Neuron (in vitro differentiated cells): Measurements from ENCODE around the gene AGTR1.
"Not testable (repeated sequence)": the region's sequence is repeated elsewhere in the genome, so short reads cannot be mapped to it uniquely, and the experiment has no call there.

Experiments used
- H2AFZ ChIP-seq: one replicate; pipeline ENCODE4 v1.6.1; 2013; ENCODE audit warnings: low read depth, mild to moderate bottlenecking, inconsistent platforms, low read length, moderate library complexity
- H3K27me3 ChIP-seq: one replicate; pipeline ENCODE4 v1.6.1; 2013; ENCODE audit warnings: low read length; ENCODE audit not compliant: insufficient read depth
- H3K36me3 ChIP-seq: one replicate; pipeline ENCODE4 v1.6.1; 2013; ENCODE audit warnings: low read length; ENCODE audit not compliant: insufficient read depth
- H3K4me1 ChIP-seq: one replicate; pipeline ENCODE4 v1.6.1; 2013; ENCODE audit warnings: low read length; ENCODE audit not compliant: insufficient read depth
- H3K4me3 ChIP-seq: 2 replicates; pipeline ENCODE4 v1.5.1; 2013; ENCODE audit warnings: mild to moderate bottlenecking, low read length, moderate library complexity
- H3K9me3 ChIP-seq: one replicate; pipeline ENCODE4 v1.6.1; 2013; ENCODE audit warnings: low read length

AGTR1 gene

GRCh38 chr3:148786159-148786558 lies 88.5 kb downstream of the AGTR1 start:
- H3K36me3 ChIP-seq, H3K4me3 ChIP-seq, H3K27me3 ChIP-seq, H3K9me3 ChIP-seq, H2AFZ ChIP-seq: not testable (repeated sequence)
- H3K4me1 ChIP-seq: peaks cover 29% of the 10 kb centered on the region

DNA sequence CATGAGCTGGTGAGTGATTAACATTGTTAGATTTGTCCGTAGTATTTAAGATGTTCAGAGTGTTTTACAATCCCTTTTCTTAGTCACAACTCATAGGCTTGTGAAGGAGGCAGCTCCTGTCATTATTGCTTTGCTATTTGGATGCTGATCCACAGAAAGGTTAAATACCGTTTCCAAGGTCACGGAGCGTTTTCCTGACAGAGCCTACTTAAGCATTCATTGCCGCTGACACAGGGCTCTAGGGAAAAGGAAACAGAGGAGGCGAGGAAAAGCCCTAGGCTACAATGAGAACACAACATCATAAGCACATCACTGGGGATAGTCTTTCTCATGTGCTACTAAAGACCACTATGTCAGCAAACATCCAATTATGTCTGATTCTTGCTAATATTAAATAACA lies 91.4 kb downstream of the AGTR1 start:
- H3K9me3 ChIP-seq: peaks cover 3% of the 10 kb centered on the region
- H3K4me3 ChIP-seq: peak overlapping the region; percentile 17
- peak overlapping the region; percentile 6 for H2AFZ ChIP-seq
- no peaks in the 10 kb centered on the region for H3K36me3 ChIP-seq
- H3K4me1 ChIP-seq: peaks cover 48% of the 10 kb centered on the region
- H3K27me3 ChIP-seq: no peaks in the 10 kb centered on the region

GRCh38 chr3:148789906-148790305 lies 92.2 kb downstream of the AGTR1 start:
- no peak overlapping the region for H3K4me3 ChIP-seq
- H2AFZ ChIP-seq: no peak overlapping the region
- H3K27me3 ChIP-seq: no peaks in the 10 kb centered on the region
- H3K9me3 ChIP-seq: peaks cover 3% of the 10 kb centered on the region
- H3K4me1 ChIP-seq: peaks cover 54% of the 10 kb centered on the region
- H3K36me3 ChIP-seq: no peaks in the 10 kb centered on the region

DNA sequence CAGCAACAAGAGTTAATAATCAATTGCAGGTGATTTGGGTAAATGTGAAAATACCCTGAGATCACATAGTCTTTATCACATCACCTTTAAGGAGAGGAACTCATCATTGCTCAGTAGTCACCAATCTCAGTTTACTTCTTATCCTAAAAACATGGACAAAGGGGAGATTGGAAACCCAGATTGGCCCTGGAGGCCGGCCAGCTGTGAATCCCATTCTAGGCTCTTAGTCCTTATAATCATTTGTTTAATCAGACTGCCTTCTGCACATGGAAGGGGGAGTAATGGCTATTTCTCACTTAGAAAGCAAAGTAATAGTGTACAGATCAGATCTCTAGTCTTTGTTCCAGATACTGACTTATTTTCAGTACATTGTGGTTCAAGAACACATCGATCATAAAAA lies 92.7 kb downstream of the AGTR1 start:
- peaks cover 3% of the 10 kb centered on the region for H3K9me3 ChIP-seq
- H3K27me3 ChIP-seq: no peaks in the 10 kb centered on the region
- H3K4me1 ChIP-seq: peaks cover 54% of the 10 kb centered on the region
- H3K4me3 ChIP-seq: no peak overlapping the region
- H2AFZ ChIP-seq: peak overlapping the region; percentile 68
- no peaks in the 10 kb centered on the region for H3K36me3 ChIP-seq

- no peaks in the 10 kb centered on the region for H3K27me3 ChIP-seq
- H3K36me3 ChIP-seq: no peaks in the 10 kb centered on the region
- H3K9me3 ChIP-seq: peaks cover 3% of the 10 kb centered on the region
- no peak overlapping the region for H3K4me3 ChIP-seq
- peaks cover 54% of the 10 kb centered on the region for H3K4me1 ChIP-seq
- H2AFZ ChIP-seq: peak overlapping the region; percentile 68
Measured at GRCh38 chr3:148790851-148791735, 93.4 kb downstream of the AGTR1 start.

GRCh38 chr3:148791920-148792319 lies 94.2 kb downstream of the AGTR1 start:
- Histone ChIP-seq H3K27me3 (no peaks in the 10 kb centered on the region), H3K4me1 (peaks cover 54% of the 10 kb centered on the region), H2AFZ (no peak overlapping the region), H3K4me3 (no peak overlapping the region), H3K36me3 (no peaks in the 10 kb centered on the region), H3K9me3 (no peaks in the 10 kb centered on the region)

DNA sequence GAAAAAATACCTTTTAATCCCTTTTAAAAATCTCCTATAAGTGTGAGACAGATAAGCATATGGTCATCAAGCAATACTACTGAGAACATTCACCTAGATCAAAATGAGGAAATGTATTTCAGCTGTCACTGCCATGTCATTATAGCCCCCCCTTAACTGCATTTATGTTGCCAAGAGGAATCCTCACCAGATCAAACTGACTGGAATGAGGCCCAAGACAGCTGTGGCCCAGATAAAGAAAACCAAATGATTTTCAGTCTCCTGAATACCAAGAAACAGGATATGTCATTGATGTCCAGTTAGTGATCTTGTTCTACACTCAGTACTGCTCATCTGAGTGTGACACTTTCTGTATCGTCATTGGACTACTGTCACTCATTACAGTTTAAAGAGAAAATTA lies 94.8 kb downstream of the AGTR1 start:
- no peaks in the 10 kb centered on the region for H3K27me3 ChIP-seq
- H3K4me3 ChIP-seq: no peak overlapping the region
- H3K36me3 ChIP-seq: no peaks in the 10 kb centered on the region
- H3K4me1 ChIP-seq: peaks cover 54% of the 10 kb centered on the region
- H3K9me3 ChIP-seq: no peaks in the 10 kb centered on the region
- no peak overlapping the region for H2AFZ ChIP-seq
